Muscle layer of duodenum (tissue), 2 donors: ENCODE data around the gene SLAMF1.

Source experiments
- H3K27ac ChIP-seq: one replicate; pipeline ENCODE4 v1.7.0; 2013; ENCODE audit warnings: mild to moderate bottlenecking, low read length
- H3K27me3 ChIP-seq: one replicate; pipeline ENCODE4 v1.7.0; 2013; ENCODE audit warnings: low read depth, mild to moderate bottlenecking, control low read depth, low read length
- H3K36me3 ChIP-seq, 2 donors: one replicate each; pipeline ENCODE4 v1.7.0; 2013; ENCODE audit warnings: low read length in 2 of 2, control low read depth in 1 of 2, mild to moderate bottlenecking in 1 of 2; ENCODE audit not compliant: insufficient read depth in 2 of 2, control insufficient read depth in 1 of 2
- H3K4me1 ChIP-seq, 2 donors: one replicate each; pipeline ENCODE4 v1.7.0; 2013; ENCODE audit warnings: low read length in 2 of 2, mild to moderate bottlenecking in 2 of 2, control low read depth in 1 of 2, moderate library complexity in 1 of 2; ENCODE audit not compliant: insufficient read depth in 2 of 2, control insufficient read depth in 1 of 2
- H3K4me3 ChIP-seq, 2 donors: one replicate each; pipeline ENCODE4 v1.7.0; 2013; ENCODE audit warnings: low read length in 2 of 2, low read depth in 1 of 2, mild to moderate bottlenecking in 1 of 2
- H3K9me3 ChIP-seq, 2 donors: one replicate each; pipeline ENCODE4 v1.7.0; 2013; ENCODE audit warnings: low read length in 2 of 2, control low read depth in 1 of 2, mild to moderate bottlenecking in 1 of 2; ENCODE audit not compliant: control insufficient read depth in 1 of 2
- donor health status: healthy.

The SLAMF1 gene

DNA sequence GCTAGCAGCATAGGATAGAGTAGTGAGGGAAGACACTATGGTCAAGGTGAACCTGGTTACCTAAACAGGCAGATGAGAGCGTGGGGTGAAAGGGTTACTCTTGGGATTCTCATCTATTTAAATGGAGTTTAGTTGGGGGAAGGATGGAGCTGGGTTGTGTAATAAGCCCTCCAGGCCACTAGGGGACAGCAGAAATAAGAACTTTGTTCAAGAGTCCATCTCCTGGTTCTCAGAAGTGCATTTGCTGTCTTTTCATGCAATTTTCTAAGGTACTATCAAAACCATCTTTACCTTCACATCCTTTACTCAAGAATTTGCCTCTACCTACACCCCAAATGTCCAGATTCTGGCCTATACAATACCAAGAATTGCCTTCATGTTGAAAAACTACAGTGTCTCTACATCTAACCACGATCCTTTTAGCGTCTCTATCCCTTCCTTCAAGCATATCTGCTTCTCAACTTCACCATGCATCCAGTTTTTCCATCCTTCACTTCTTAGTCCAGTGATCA, 28.0 kb downstream of the SLAMF1 start:
- H3K4me1 ChIP-seq = no peaks in the 10 kb centered on the region
- no peaks in the 10 kb centered on the region for H3K27me3 ChIP-seq
- no peaks in the 10 kb centered on the region for H3K9me3 ChIP-seq
- no peak overlapping the region for H3K4me3 ChIP-seq
- H3K36me3 ChIP-seq = no peaks in the 10 kb centered on the region
- no peak overlapping the region for H3K27ac ChIP-seq

GRCh38 chr1:160618327-160618726, 28.5 kb downstream of the SLAMF1 start:
- Histone ChIP-seq H3K27me3 (no peaks in the 10 kb centered on the region), H3K9me3 (no peaks in the 10 kb centered on the region), H3K36me3 (no peaks in the 10 kb centered on the region), H3K4me3 (no peak overlapping the region), H3K27ac (no peak overlapping the region), H3K4me1 (no peaks in the 10 kb centered on the region)

- no peak overlapping the region for H3K4me3 ChIP-seq
- H3K27ac ChIP-seq = no peak overlapping the region
- H3K4me1 ChIP-seq = no peaks in the 10 kb centered on the region
- H3K9me3 ChIP-seq = no peaks in the 10 kb centered on the region
- no peaks in the 10 kb centered on the region for H3K27me3 ChIP-seq
- H3K36me3 ChIP-seq = no peaks in the 10 kb centered on the region
Measured at GRCh38 chr1:160615660-160616059, 31.2 kb downstream of the SLAMF1 start.

GRCh38 chr1:160614410-160614809, 32.4 kb downstream of the SLAMF1 start:
- Histone ChIP-seq H3K36me3 (no peaks in the 10 kb centered on the region), H3K4me3 (no peak overlapping the region), H3K27ac (no peak overlapping the region), H3K9me3 (no peaks in the 10 kb centered on the region), H3K4me1 (no peaks in the 10 kb centered on the region), H3K27me3 (no peaks in the 10 kb centered on the region)

GRCh38 chr1:160612613-160613218, 34.1 kb downstream of the SLAMF1 start:
- Histone ChIP-seq H3K4me1 (no peaks in the 10 kb centered on the region), H3K4me3 (no peak overlapping the region), H3K36me3 (no peaks in the 10 kb centered on the region), H3K9me3 (no peaks in the 10 kb centered on the region), H3K27ac (no peak overlapping the region), H3K27me3 (no peaks in the 10 kb centered on the region)

DNA sequence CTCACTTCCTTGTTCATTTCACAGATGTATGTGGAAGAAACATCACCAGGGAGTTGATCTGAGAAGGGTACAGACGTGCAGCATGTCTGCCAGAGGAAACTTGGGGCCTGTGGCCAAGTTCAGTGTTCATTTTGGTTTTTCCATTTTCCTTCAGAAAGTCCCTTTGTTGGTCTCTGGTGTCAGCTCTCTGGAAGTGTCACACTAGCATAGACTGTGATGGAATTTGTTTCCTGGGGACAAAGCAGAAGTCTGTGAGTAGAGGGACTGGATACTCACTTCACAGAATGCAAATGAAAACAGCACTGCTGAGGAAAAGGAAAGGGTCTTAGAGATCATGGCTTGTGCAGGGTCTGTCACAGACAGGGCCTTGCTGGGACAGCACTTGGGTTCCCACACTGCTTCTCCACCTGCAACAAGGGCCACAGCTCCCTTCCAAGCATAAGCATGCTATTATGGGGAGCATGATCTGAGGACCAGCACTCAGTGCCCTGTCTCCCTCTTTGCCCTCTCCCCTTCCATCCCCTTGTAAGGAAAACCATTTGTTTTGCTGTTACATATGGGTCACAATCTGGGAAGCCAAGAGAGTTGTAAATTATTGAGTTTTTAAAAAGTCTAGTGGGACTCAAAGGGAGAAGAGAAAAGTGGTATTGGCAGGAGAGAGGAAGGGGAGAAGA, 36.1 kb downstream of the SLAMF1 start:
- Histone ChIP-seq H3K9me3 (no peaks in the 10 kb centered on the region), H3K4me3 (no peak overlapping the region), H3K27me3 (no peaks in the 10 kb centered on the region), H3K36me3 (no peaks in the 10 kb centered on the region), H3K4me1 (no peaks in the 10 kb centered on the region), H3K27ac (no peak overlapping the region)

GRCh38 chr1:160608941-160609340, 37.9 kb downstream of the SLAMF1 start:
- Histone ChIP-seq H3K4me1 (no peaks in the 10 kb centered on the region), H3K27ac (no peak overlapping the region), H3K27me3 (no peaks in the 10 kb centered on the region), H3K4me3 (no peak overlapping the region), H3K36me3 (no peaks in the 10 kb centered on the region), H3K9me3 (no peaks in the 10 kb centered on the region)

DNA sequence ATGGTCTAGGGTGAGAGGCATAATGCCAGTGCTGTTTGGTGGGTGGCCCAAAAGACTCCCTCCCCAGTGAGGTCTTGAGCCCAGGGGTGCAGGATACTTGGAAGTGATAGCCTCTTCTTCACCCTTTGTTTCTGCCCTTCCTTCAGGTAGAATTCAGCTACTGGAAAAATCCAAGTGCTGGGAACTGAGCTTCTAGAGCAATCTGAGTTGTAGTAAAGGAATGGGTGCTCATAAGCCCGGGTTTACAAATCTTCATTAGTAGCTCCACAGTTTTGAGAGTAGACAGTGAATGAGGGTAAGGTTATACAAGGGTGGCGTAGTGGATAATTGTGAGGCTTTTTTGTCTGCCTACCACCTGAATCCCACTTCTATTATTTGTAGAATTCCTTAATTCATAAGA, 38.3 kb downstream of the SLAMF1 start:
- no peaks in the 10 kb centered on the region for H3K27me3 ChIP-seq
- H3K4me3 ChIP-seq = no peak overlapping the region
- no peaks in the 10 kb centered on the region for H3K36me3 ChIP-seq
- H3K9me3 ChIP-seq = no peaks in the 10 kb centered on the region
- H3K4me1 ChIP-seq = no peaks in the 10 kb centered on the region
- H3K27ac ChIP-seq = no peak overlapping the region

DNA sequence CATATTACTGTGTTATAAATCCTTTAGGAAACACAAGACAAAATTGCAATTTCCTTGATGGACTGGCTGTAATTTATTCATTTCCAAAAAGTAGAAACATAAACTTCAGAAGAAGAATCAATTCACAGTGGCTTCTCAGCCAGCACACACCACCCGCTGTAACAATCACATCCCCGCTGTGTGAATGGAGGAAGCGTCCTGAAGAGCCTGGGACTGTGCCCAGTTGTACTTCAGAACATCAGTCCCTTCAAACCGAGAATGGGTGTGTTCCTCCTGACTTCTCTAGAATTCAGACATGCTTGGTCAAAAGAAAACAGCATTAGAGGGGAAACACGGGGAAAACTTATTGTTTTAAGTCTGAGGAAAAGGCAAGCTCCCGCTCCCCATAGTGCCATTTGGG, 38.8 kb downstream of the SLAMF1 start:
- H3K4me3 ChIP-seq = no peak overlapping the region
- no peaks in the 10 kb centered on the region for H3K36me3 ChIP-seq
- no peaks in the 10 kb centered on the region for H3K4me1 ChIP-seq
- H3K27ac ChIP-seq = no peak overlapping the region
- no peaks in the 10 kb centered on the region for H3K9me3 ChIP-seq
- no peaks in the 10 kb centered on the region for H3K27me3 ChIP-seq

- H3K36me3 ChIP-seq = no peaks in the 10 kb centered on the region
- no peak overlapping the region for H3K4me3 ChIP-seq
Measured at GRCh38 chr1:160607672-160608032, 39.2 kb downstream of the SLAMF1 start.

GRCh38 chr1:160607011-160607671, 39.7 kb downstream of the SLAMF1 start:
- H3K9me3 ChIP-seq = no peaks in the 10 kb centered on the region
- H3K4me1 ChIP-seq = no peaks in the 10 kb centered on the region
- no peaks in the 10 kb centered on the region for H3K27me3 ChIP-seq
- no peaks in the 10 kb centered on the region for H3K36me3 ChIP-seq
- H3K27ac ChIP-seq = no peak overlapping the region
- H3K4me3 ChIP-seq = no peak overlapping the region

More at GRCh38 chr1:160607672-160608032, 39.2 kb downstream of the SLAMF1 start:
- H3K27me3 ChIP-seq = no peaks in the 10 kb centered on the region
- no peak overlapping the region for H3K27ac ChIP-seq
- no peaks in the 10 kb centered on the region for H3K4me1 ChIP-seq
- no peaks in the 10 kb centered on the region for H3K9me3 ChIP-seq
